WTC11 (cell line): ENCODE data around the gene CAPN13. TPM values are rescaled to one million over a fixed set of nuclear protein-coding genes. Genes with fewer than 3 reads are reported as not detected.

ENCODE experiments used
- ATAC-seq: fragments of 200-7000 bp; cut with Tn5 transposase; 2 replicates; pipeline ENCODE4 v1.10.0; 2021; ENCODE audit warnings: mild to moderate bottlenecking, moderate library complexity
- CTCF ChIA-PET: fragments of 300-600 bp; sonication (Branson Sonifier 250); formaldehyde crosslinking; loops from one replicate; lab custom pipeline; 2021; ENCODE audit warnings: antibody characterized with exemption; lab: Charles Lee
- POLR2A ChIA-PET: fragments of 350-600 bp; sonication (Branson Sonifier 250); formaldehyde crosslinking; loops from one replicate; lab custom pipeline; 2021; ENCODE audit warnings: antibody characterized with exemption; lab: Charles Lee
- DNase-seq: peaks from one replicate; pipeline ENCODE4 v3.0.0; 2021; ENCODE audit warnings: low spot score
- H3K27ac Mint-ChIP-seq: 2 replicates; pipeline ENCODE4 v1.8.0; 2021; ENCODE audit warnings: mixed read lengths
- H3K27me3 Mint-ChIP-seq: 2 replicates; pipeline ENCODE4 v1.8.0; 2021; ENCODE audit warnings: low read depth, mild to moderate bottlenecking, moderate library complexity, mixed read lengths
- H3K36me3 Mint-ChIP-seq: 2 replicates; pipeline ENCODE4 v1.8.0; 2021; ENCODE audit warnings: mixed read lengths
- H3K4me1 Mint-ChIP-seq: 2 replicates; pipeline ENCODE4 v1.8.0; 2022; ENCODE audit warnings: mixed read lengths
- H3K4me3 Mint-ChIP-seq: 2 replicates; pipeline ENCODE4 v1.8.0; 2021; ENCODE audit warnings: mild to moderate bottlenecking, moderate library complexity, mixed read lengths
- H3K9me3 Mint-ChIP-seq: 2 replicates; pipeline ENCODE4 v1.8.0; 2021; ENCODE audit warnings: mixed read lengths
- CREM ChIP-seq: sonication (generic); formaldehyde crosslinking; IDR thresholded peaks from 2 replicates; pipeline ENCODE4 v1.8.1; 2022; ENCODE audit warnings: mild to moderate bottlenecking, missing genetic modification reagents, moderate library complexity
- ELF4 ChIP-seq: sonication (generic); formaldehyde crosslinking; IDR thresholded peaks from 2 replicates; pipeline ENCODE4 v1.8.1; 2022; ENCODE audit warnings: low read depth, mild to moderate bottlenecking, moderate library complexity, missing genetic modification reagents
- FOXJ3 ChIP-seq: sonication (generic); formaldehyde crosslinking; IDR thresholded peaks from 2 replicates; pipeline ENCODE4 v1.9.0; 2021; ENCODE audit warnings: missing genetic modification reagents, mild to moderate bottlenecking, borderline replicate concordance
- GABPB1 ChIP-seq: sonication (generic); formaldehyde crosslinking; IDR thresholded peaks from 2 replicates; pipeline ENCODE4 v1.8.1; 2023; ENCODE audit warnings: mild to moderate bottlenecking, missing genetic modification reagents
- GRHL2 ChIP-seq: fragments of 250-450 bp; sonication (Bioruptor Pico); IDR thresholded peaks from 2 replicates; pipeline ENCODE4 v1.8.0; 2022; ENCODE audit warnings: mild to moderate bottlenecking, moderate library complexity; ENCODE audit not compliant: insufficient replicate concordance, severe bottlenecking
- JAZF1 ChIP-seq: fragments of 250-450 bp; sonication (Bioruptor Pico); IDR thresholded peaks from 2 replicates; pipeline ENCODE4 v1.9.0; 2021; ENCODE audit warnings: moderate library complexity, mild to moderate bottlenecking, inconsistent platforms
- SP1 ChIP-seq: sonication (generic); formaldehyde crosslinking; conservative IDR thresholded peaks from 2 replicates; pipeline ENCODE4 v1.8.1; 2022; ENCODE audit warnings: missing genetic modification reagents
- TCF7 ChIP-seq: sonication (generic); formaldehyde crosslinking; IDR thresholded peaks from 2 replicates; pipeline ENCODE4 v1.8.0; 2022; ENCODE audit warnings: mild to moderate bottlenecking, low read depth, missing genetic modification reagents, moderate library complexity
- TEAD1 ChIP-seq: sonication (generic); formaldehyde crosslinking; IDR thresholded peaks from 2 replicates; pipeline ENCODE4 v1.8.0; 2022; ENCODE audit warnings: mild to moderate bottlenecking, missing genetic modification reagents
- ZNF219 ChIP-seq: sonication (generic); formaldehyde crosslinking; IDR thresholded peaks from 2 replicates; pipeline ENCODE4 v1.8.0; 2023; ENCODE audit warnings: missing genetic modification reagents, mild to moderate bottlenecking, borderline replicate concordance
- ZNF232 ChIP-seq: sonication (generic); formaldehyde crosslinking; IDR thresholded peaks from 2 replicates; pipeline ENCODE4 v1.8.0; 2022; ENCODE audit warnings: mild to moderate bottlenecking, missing genetic modification reagents
- total RNA-seq: library from RNA; stranded (reverse); gene quantifications from 3 replicates; pipeline ENCODE4 v1.2.3, GENCODE V29; 2021
- TF ChIP-seq, protein P1 (sequence below): fragments of 250-450 bp; sonication (Bioruptor Pico); IDR thresholded peaks from 2 replicates; pipeline ENCODE4 v1.9.0; 2021; ENCODE audit warnings: mild to moderate bottlenecking
- TF ChIP-seq, protein P2 (sequence below): sonication (generic); formaldehyde crosslinking; IDR thresholded peaks from 2 replicates; pipeline ENCODE4 v1.8.1; 2022; ENCODE audit warnings: low read depth, missing genetic modification reagents, borderline replicate concordance
- TF ChIP-seq, protein P3 (sequence below): sonication (generic); formaldehyde crosslinking; IDR thresholded peaks from 2 replicates; pipeline ENCODE4 v1.8.0; 2022; ENCODE audit warnings: mild to moderate bottlenecking, missing genetic modification reagents
- TF ChIP-seq, protein P4 (sequence below): sonication (generic); formaldehyde crosslinking; IDR thresholded peaks from 2 replicates; pipeline ENCODE4 v1.8.1; 2023; ENCODE audit warnings: mild to moderate bottlenecking, missing genetic modification reagents
- TF ChIP-seq, protein P5 (sequence below): fragments of 200-600 bp; IDR thresholded peaks from 2 replicates; pipeline ENCODE4 v1.8.0; 2022; ENCODE audit warnings: antibody characterized with exemption

CAPN13 gene
- total RNA-seq, 1 experiment from 2014 or later, result 1.7 TPM

DNA sequence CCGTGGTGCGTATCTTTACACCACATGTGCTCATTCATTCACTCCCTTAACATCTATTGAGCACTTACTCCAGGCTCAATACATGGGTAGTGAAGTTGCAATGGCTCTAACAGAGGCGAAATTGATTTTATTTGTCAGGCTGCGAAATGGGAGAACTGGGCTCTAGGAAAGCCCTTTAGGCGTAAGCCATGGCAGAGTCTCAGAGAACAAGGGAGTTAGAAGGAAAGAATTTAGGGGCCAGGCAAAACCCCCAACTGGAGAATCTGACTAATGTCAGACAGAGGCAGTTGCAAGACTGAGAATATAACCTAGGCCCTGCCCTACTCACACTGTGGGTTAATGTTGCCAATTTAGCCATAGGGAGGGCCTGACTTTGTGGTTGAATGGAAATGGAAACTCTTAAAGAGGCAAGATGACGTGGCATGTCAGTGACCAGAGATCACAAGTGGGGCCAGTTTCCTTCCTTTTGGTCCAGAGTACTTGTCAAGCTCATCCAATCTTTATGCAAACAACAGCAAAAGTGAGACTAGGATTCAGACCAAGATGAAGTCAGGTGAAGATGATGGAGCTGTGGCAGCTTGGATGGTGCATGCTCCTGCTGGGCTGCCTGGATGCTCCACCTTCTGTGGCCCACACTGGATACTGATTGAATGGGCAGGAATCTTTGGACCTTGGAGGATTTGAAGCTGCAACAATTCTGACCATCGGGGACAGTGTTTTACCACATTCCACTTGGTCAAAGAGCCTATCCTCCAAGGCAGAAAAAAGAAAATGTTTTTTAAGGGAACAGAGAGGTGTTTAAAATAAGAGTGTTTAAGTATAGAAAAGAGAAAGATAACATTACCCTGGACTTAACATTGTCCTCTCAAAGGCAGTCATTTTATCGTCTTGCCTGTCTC is 92.2 kb downstream of the CAPN13 start (continued):
- TF ChIP-seq FOXJ3 (CRISPR knock-in tag) (no peak), CREM (CRISPR knock-in tag) (no peak), TEAD1 (CRISPR knock-in tag) (no peak), ZNF219 (CRISPR knock-in tag) (no peak)
- TF ChIP-seq, protein P1, sequence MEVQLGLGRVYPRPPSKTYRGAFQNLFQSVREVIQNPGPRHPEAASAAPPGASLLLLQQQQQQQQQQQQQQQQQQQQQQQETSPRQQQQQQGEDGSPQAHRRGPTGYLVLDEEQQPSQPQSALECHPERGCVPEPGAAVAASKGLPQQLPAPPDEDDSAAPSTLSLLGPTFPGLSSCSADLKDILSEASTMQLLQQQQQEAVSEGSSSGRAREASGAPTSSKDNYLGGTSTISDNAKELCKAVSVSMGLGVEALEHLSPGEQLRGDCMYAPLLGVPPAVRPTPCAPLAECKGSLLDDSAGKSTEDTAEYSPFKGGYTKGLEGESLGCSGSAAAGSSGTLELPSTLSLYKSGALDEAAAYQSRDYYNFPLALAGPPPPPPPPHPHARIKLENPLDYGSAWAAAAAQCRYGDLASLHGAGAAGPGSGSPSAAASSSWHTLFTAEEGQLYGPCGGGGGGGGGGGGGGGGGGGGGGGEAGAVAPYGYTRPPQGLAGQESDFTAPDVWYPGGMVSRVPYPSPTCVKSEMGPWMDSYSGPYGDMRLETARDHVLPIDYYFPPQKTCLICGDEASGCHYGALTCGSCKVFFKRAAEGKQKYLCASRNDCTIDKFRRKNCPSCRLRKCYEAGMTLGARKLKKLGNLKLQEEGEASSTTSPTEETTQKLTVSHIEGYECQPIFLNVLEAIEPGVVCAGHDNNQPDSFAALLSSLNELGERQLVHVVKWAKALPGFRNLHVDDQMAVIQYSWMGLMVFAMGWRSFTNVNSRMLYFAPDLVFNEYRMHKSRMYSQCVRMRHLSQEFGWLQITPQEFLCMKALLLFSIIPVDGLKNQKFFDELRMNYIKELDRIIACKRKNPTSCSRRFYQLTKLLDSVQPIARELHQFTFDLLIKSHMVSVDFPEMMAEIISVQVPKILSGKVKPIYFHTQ (CRISPR knock-in tag), result no peak
- TF ChIP-seq, protein P2, sequence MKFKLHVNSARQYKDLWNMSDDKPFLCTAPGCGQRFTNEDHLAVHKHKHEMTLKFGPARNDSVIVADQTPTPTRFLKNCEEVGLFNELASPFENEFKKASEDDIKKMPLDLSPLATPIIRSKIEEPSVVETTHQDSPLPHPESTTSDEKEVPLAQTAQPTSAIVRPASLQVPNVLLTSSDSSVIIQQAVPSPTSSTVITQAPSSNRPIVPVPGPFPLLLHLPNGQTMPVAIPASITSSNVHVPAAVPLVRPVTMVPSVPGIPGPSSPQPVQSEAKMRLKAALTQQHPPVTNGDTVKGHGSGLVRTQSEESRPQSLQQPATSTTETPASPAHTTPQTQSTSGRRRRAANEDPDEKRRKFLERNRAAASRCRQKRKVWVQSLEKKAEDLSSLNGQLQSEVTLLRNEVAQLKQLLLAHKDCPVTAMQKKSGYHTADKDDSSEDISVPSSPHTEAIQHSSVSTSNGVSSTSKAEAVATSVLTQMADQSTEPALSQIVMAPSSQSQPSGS (CRISPR knock-in tag), result no peak

DNA sequence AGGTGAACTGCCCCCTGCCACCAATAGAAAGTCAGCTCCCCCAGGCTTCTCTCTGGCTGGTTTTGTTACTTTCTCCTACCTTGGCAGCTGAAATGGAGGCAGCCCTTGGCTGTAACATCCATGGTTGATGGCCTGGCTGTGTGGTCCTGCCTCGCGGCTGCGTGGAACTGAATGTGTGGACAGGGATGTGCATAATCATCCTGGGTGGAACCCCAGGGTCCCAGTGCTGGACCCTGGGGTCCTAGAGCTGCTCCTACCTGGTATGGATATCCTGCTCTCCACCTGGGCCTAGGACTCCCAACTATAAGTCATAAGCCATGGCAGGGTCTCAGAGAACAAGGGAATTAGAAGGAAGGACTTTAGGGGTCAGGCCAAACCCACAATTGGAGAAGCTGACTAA is 93.5 kb downstream of the CAPN13 start:
- Mint-ChIP-seq H3K27me3 (no peaks in the 10 kb centered on the region; the same call in 1 of the 2 replicates), H3K27ac (no peak overlapping the region), H3K36me3 (peaks cover 5% of the 10 kb centered on the region; the same call in 1 of the 2 replicates), H3K4me3 (no peak overlapping the region), H3K4me1 (no peaks in the 10 kb centered on the region), H3K9me3 (peaks cover 11% of the 10 kb centered on the region)
- CTCF ChIA-PET, result interaction anchor here (1.0 to 2.9 kb wide), 8 partner anchors 149 to 549 kb away, joined by 3 to 29 read pairs (median 4); no protein-coding TSS in a partner anchor
- POLR2A ChIA-PET, result no interaction called here
- TF ChIP-seq, protein P3, sequence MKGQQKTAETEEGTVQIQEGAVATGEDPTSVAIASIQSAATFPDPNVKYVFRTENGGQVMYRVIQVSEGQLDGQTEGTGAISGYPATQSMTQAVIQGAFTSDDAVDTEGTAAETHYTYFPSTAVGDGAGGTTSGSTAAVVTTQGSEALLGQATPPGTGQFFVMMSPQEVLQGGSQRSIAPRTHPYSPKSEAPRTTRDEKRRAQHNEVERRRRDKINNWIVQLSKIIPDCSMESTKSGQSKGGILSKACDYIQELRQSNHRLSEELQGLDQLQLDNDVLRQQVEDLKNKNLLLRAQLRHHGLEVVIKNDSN (CRISPR knock-in tag), result no peak
- TF ChIP-seq JAZF1 (CRISPR knock-in tag) (no peak), GRHL2 (CRISPR knock-in tag) (no peak), ELF4 (CRISPR knock-in tag) (no peak)
- TF ChIP-seq, protein P2 (CRISPR knock-in tag), result no peak
- peak; percentile 5; the same call in 1 of the 2 replicates for ATAC-seq
- DNase-seq, result no peak

DNA sequence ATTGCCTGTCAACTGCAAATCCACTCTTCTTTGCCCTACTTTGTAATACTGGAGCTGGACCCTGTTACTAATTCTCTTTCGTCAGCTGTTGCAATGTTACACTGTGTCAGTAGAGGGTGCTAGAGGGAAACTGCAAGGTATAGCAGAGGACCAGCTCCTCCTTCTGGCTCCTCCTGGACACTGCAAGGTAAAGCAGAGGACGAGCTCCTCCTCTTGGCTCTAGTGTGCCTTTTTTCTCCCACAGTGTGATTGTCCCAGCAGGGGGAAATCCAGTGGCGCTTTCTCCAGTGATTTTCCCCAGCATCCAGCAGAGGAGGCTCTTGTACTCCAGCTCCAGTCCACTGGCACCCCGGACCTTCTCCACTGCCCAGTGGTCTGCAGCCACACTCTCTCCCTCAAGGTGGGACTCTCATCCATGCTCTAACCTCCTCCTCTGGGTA is 95.6 kb downstream of the CAPN13 start:
- peaks cover 11% of the 10 kb centered on the region for H3K9me3 Mint-ChIP-seq
- DNase-seq (peak; percentile 94), ATAC-seq (peak; percentile 84)
- ChIA-PET POLR2A (interaction anchor here (1.0 kb wide), 1 partner anchor 547 kb away, joined by 3 read pairs; no protein-coding TSS in a partner anchor), CTCF (interaction anchor here (0.5 to 5.5 kb wide), 187 partner anchors 9 to 872 kb away, joined by 3 to 237 read pairs (median 4); partner anchors contain the start of genes CAPN13, EHD3, GALNT14 and LBH)
- peaks cover 5% of the 10 kb centered on the region; the same call in 1 of the 2 replicates for H3K36me3 Mint-ChIP-seq
- no peaks in the 10 kb centered on the region for H3K4me1 Mint-ChIP-seq
- H3K4me3 Mint-ChIP-seq, result no peak overlapping the region
- H3K27ac Mint-ChIP-seq, result no peak overlapping the region
- TF ChIP-seq SP1, result 0 out of 2 replicates have a peak, but pooled peaks have one; percentile 39
- TF ChIP-seq ZNF232 (CRISPR knock-in tag), result 0 out of 2 replicates have a peak, but pooled peaks have one; percentile 27
- TF ChIP-seq, protein P4, sequence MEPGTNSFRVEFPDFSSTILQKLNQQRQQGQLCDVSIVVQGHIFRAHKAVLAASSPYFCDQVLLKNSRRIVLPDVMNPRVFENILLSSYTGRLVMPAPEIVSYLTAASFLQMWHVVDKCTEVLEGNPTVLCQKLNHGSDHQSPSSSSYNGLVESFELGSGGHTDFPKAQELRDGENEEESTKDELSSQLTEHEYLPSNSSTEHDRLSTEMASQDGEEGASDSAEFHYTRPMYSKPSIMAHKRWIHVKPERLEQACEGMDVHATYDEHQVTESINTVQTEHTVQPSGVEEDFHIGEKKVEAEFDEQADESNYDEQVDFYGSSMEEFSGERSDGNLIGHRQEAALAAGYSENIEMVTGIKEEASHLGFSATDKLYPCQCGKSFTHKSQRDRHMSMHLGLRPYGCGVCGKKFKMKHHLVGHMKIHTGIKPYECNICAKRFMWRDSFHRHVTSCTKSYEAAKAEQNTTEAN, result no peak
- TF ChIP-seq, protein P5, sequence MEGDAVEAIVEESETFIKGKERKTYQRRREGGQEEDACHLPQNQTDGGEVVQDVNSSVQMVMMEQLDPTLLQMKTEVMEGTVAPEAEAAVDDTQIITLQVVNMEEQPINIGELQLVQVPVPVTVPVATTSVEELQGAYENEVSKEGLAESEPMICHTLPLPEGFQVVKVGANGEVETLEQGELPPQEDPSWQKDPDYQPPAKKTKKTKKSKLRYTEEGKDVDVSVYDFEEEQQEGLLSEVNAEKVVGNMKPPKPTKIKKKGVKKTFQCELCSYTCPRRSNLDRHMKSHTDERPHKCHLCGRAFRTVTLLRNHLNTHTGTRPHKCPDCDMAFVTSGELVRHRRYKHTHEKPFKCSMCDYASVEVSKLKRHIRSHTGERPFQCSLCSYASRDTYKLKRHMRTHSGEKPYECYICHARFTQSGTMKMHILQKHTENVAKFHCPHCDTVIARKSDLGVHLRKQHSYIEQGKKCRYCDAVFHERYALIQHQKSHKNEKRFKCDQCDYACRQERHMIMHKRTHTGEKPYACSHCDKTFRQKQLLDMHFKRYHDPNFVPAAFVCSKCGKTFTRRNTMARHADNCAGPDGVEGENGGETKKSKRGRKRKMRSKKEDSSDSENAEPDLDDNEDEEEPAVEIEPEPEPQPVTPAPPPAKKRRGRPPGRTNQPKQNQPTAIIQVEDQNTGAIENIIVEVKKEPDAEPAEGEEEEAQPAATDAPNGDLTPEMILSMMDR, result peak; percentile 98
- TF ChIP-seq GABPB1 (CRISPR knock-in tag), result peak; percentile 89
- TF ChIP-seq TCF7 (CRISPR knock-in tag), result no peak
- TF ChIP-seq, all 79 proteins: peak for 4
- H3K27me3 Mint-ChIP-seq, result no peaks in the 10 kb centered on the region; the same call in 1 of the 2 replicates
